ENCODE results near the gene CREB5.

Gene CREB5

DNA sequence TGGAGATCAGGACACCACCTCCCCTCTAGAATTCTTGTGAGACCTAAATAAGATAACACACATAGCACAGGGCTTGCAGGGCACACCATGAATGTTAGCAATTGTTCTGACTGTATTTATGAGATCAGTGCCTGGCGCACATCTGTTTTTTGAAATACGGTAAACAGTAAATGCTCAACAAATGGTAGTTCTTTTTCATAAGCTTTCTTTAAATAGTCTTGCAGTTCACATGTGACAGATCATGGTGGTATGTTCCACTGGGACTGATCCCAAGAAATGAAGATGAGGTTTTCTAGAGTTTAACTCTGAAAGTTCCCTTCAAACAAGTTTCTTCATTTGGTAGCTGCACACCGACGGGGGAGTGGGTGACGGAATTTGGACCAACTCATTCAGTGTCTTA, 34.8 kb downstream of the CREB5 start:
- ATAC-seq (ENCODE audit: low read depth) = no peak
- no peak for DNase-seq (ENCODE audit: low spot score)
- TF ChIP-seq, protein P1, sequence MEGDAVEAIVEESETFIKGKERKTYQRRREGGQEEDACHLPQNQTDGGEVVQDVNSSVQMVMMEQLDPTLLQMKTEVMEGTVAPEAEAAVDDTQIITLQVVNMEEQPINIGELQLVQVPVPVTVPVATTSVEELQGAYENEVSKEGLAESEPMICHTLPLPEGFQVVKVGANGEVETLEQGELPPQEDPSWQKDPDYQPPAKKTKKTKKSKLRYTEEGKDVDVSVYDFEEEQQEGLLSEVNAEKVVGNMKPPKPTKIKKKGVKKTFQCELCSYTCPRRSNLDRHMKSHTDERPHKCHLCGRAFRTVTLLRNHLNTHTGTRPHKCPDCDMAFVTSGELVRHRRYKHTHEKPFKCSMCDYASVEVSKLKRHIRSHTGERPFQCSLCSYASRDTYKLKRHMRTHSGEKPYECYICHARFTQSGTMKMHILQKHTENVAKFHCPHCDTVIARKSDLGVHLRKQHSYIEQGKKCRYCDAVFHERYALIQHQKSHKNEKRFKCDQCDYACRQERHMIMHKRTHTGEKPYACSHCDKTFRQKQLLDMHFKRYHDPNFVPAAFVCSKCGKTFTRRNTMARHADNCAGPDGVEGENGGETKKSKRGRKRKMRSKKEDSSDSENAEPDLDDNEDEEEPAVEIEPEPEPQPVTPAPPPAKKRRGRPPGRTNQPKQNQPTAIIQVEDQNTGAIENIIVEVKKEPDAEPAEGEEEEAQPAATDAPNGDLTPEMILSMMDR (IDR thresholded peaks at IDR 0.05; ENCODE audit: poor library complexity, severe bottlenecking) = no peak
- peaks cover 2% of the 10 kb centered on the region for H3K9me3 ChIP-seq (ENCODE audit: severe bottlenecking)
- H3K4me3 ChIP-seq (ENCODE audit: severe bottlenecking) = no peak overlapping the region
- H3K27ac ChIP-seq (ENCODE audit: poor library complexity, severe bottlenecking) = no peak overlapping the region
- no peaks in the 10 kb centered on the region for H3K36me3 ChIP-seq (ENCODE audit: low read depth)
- H3K4me1 ChIP-seq (ENCODE audit: insufficient read depth, poor library complexity, severe bottlenecking) = no peaks in the 10 kb centered on the region
- H3K27me3 ChIP-seq (ENCODE audit: insufficient read depth, poor library complexity, severe bottlenecking) = peaks cover 3% of the 10 kb centered on the region

DNA sequence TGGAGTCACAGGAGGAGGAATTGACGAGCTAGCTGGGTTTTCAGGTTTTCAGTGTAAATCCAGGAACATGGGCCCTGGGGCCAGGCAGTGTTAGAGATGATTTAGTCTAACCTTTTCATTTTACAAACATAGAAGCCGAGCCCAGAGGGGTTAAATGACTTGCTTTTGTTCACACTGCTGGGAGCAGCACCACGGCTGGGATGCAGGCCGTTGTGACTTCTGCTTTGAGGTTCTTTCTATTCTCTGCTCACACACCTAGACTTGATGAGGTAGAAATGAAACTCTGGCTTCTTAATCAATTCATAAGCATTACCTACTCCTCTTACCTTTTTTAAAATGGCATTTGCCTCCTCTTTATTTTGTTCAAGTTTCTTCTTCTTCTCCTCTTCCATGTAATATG, 36.4 kb downstream of the CREB5 start:
- ATAC-seq (ENCODE audit: low read depth) = no peak
- no peaks in the 10 kb centered on the region for H3K36me3 ChIP-seq (ENCODE audit: low read depth)
- H3K9me3 ChIP-seq (ENCODE audit: severe bottlenecking) = no peaks in the 10 kb centered on the region
- H3K27me3 ChIP-seq (ENCODE audit: insufficient read depth, poor library complexity, severe bottlenecking) = peaks cover 3% of the 10 kb centered on the region
- H3K4me1 ChIP-seq (ENCODE audit: insufficient read depth, poor library complexity, severe bottlenecking) = no peaks in the 10 kb centered on the region
- DNase-seq (ENCODE audit: low spot score) = no peak
- H3K27ac ChIP-seq (ENCODE audit: poor library complexity, severe bottlenecking) = no peak overlapping the region
- no peak overlapping the region for H3K4me3 ChIP-seq (ENCODE audit: severe bottlenecking)
- TF ChIP-seq, protein P1 (IDR thresholded peaks at IDR 0.05; ENCODE audit: poor library complexity, severe bottlenecking) = no peak

DNA sequence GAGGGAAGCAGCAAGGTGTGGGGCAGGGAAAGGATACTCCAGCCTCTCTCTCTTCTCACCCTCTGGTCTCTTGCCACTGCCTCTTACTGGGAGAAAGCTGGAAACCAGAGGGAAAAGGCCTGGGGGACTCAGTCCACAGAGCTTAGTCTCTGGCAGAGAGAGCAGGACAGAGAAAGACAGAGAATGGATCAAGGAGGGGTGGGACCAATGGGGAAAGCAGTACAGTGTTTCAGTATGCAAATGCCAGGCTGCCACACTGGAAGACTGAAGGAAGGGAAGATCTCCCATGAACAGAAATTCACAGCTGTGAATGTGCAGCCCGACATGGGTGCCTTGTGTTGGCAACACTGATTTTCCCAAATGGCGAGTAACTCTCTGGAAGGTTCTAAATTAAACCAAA, 40.4 kb downstream of the CREB5 start:
- no peak for ATAC-seq (ENCODE audit: low read depth)
- Histone ChIP-seq H3K4me1 (ENCODE audit: insufficient read depth, poor library complexity, severe bottlenecking) (no peaks in the 10 kb centered on the region), H3K36me3 (ENCODE audit: low read depth) (no peaks in the 10 kb centered on the region), H3K9me3 (ENCODE audit: severe bottlenecking) (no peaks in the 10 kb centered on the region), H3K27ac (ENCODE audit: poor library complexity, severe bottlenecking) (no peak overlapping the region), H3K27me3 (ENCODE audit: insufficient read depth, poor library complexity, severe bottlenecking) (no peaks in the 10 kb centered on the region), H3K4me3 (ENCODE audit: severe bottlenecking) (no peak overlapping the region)
- DNase-seq (ENCODE audit: low spot score) = no peak
- TF ChIP-seq, protein P1 (IDR thresholded peaks at IDR 0.05; ENCODE audit: poor library complexity, severe bottlenecking) = no peak

DNA sequence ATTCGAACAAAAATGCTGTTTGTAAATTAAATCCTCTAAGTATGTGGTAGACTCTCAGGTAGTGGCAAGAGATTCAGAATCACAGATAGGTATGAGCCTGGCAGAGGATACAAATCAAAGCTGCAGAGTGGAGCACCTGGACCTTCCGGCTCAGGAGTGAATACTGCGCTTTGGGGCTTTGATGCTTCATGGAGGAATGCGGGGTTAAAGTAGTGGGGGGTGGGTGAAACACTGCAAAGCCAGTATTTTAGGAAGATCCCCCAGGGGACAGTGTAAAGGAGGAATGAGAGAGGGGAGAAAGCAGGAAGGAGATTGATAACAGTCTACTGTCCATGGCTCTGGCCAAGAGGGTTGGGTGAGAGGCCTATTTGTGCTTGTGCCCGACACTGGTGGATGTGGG, 43.2 kb downstream of the CREB5 start:
- no peak for ATAC-seq (ENCODE audit: low read depth)
- H3K4me3 ChIP-seq (ENCODE audit: severe bottlenecking) = no peak overlapping the region
- H3K36me3 ChIP-seq (ENCODE audit: low read depth) = no peaks in the 10 kb centered on the region
- TF ChIP-seq, protein P1 (IDR thresholded peaks at IDR 0.05; ENCODE audit: poor library complexity, severe bottlenecking) = no peak
- no peaks in the 10 kb centered on the region for H3K9me3 ChIP-seq (ENCODE audit: severe bottlenecking)
- DNase-seq (ENCODE audit: low spot score) = no peak
- no peak overlapping the region for H3K27ac ChIP-seq (ENCODE audit: poor library complexity, severe bottlenecking)
- no peaks in the 10 kb centered on the region for H3K27me3 ChIP-seq (ENCODE audit: insufficient read depth, poor library complexity, severe bottlenecking)
- no peaks in the 10 kb centered on the region for H3K4me1 ChIP-seq (ENCODE audit: insufficient read depth, poor library complexity, severe bottlenecking)

DNA sequence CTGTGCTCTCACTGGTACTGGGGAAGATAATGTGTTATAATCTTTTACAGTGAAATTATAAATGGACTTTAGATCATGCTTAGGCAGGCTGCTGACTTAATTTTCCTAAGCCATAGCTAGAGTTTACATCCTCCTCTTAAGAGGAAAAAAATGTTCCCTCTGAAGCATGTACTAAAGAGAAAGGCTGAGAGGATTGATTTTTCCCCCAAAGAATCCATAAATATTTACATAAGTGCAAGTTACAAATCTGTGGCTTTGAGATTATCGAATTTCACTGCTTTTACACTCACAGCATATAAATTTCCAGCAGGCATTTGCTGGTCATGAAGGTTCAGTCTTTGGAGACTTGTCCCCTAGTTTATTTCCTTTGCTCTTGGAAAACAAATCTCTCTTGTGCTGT, 43.7 kb downstream of the CREB5 start:
- Histone ChIP-seq H3K4me1 (ENCODE audit: insufficient read depth, poor library complexity, severe bottlenecking) (no peaks in the 10 kb centered on the region), H3K27me3 (ENCODE audit: insufficient read depth, poor library complexity, severe bottlenecking) (no peaks in the 10 kb centered on the region), H3K36me3 (ENCODE audit: low read depth) (no peaks in the 10 kb centered on the region), H3K27ac (ENCODE audit: poor library complexity, severe bottlenecking) (no peak overlapping the region), H3K4me3 (ENCODE audit: severe bottlenecking) (no peak overlapping the region), H3K9me3 (ENCODE audit: severe bottlenecking) (no peaks in the 10 kb centered on the region)
- ATAC-seq (ENCODE audit: low read depth) (no peak), DNase-seq (ENCODE audit: low spot score) (no peak)
- TF ChIP-seq, protein P1 (IDR thresholded peaks at IDR 0.05; ENCODE audit: poor library complexity, severe bottlenecking) = no peak

Data from RWPE2 (cell line).